Mammary epithelial cell (primary cell): ENCODE measurements around the gene CLASP1.

Experiments
- CTCF ChIP-seq, 2 donors: IDR thresholded peaks in 1 of 2; conservative IDR thresholded peaks in 1 of 2; 2 replicates each; pipeline ENCODE4 v1.5.1; 2011 to 2012; ENCODE audit warnings: inconsistent platforms in 2 of 2, low read length in 2 of 2, mild to moderate bottlenecking in 2 of 2, control low read depth in 1 of 2, low read depth in 1 of 2; ENCODE audit not compliant: insufficient read depth in 1 of 2; ENCODE audit errors: extremely low read depth in 1 of 2
- EZH2 ChIP-seq: IDR thresholded peaks from 2 replicates; pipeline ENCODE4 v1.6.1; 2012; ENCODE audit warnings: low read length, inconsistent platforms, borderline replicate concordance

DNA sequence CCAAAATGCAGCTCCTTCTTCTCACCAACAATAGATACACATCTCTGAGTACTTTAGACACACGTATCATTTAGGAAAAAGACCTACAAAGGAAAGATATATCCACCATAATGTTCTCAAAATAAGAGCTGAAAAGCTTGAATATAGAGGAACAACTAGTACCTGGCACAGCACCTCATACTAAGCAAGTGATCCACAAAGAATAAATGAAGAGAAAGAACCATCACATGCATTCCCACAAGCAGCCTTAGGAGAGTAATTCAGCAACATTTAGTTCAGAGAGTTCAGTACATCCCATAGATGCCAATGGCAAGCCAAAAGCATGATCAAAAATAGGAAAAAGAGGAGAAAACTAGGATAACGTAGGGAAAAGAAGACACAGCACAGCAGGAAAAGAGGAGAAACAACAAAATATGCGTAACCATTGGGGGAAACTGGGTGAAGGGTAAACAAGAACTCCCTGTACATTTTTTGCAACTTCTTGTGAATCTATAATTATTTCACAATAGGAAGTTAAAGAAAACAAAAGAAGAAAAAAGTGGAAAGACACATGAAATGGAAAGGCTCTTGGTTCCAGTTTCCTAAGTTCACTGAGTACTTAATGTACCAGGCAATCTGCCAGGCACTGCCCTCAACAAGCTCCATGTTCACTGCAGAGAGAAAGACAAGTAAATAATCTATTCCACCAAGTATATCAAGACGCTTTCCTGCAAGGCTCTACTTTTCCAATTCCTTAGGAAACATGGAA is 22.3 kb downstream of the CLASP1 start:
- TF ChIP-seq CTCF (conservative IDR thresholded peaks at IDR 0.05 in 1 of 2, IDR thresholded peaks at IDR 0.05 in 1 of 2; ENCODE audit: extremely low read depth in 1 of 2, insufficient read depth in 1 of 2, low read depth in 1 of 2, low read length in 2 of 2) (no peak), EZH2 (no peak)
